ENCODE results near the gene GDAP2. TPM values are rescaled to one million over a fixed set of nuclear protein-coding genes. Genes with fewer than 3 reads are reported as not detected.
"Not testable (repeated sequence)": the region's sequence is repeated elsewhere in the genome, so short reads cannot be mapped to it uniquely, and the experiment has no call there.

Gene GDAP2
- total RNA-seq, 1 donor from 2014 or later: 10.4 TPM

DNA sequence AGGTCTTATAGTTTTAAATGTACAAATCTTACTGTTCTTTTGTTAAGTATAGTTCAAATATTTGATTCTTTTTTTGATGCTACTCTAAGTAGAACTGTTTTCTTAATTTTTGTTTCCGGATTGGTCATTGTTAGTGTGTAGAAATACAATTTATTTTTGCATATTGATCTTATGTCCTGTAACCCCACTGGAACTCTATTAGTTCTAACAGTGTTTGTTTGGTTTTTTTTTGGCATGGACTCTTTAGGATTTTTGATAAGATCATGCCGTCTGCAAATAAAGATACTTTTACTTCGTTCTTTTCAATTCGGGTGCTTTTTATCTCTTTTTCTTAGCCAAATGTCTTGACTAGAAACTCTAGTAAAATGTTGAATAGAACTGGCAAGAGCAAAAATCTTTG is 26.5 kb downstream of the GDAP2 start:
- no peak for DNase-seq (ENCODE audit: low read depth in 2 of 2)

DNA sequence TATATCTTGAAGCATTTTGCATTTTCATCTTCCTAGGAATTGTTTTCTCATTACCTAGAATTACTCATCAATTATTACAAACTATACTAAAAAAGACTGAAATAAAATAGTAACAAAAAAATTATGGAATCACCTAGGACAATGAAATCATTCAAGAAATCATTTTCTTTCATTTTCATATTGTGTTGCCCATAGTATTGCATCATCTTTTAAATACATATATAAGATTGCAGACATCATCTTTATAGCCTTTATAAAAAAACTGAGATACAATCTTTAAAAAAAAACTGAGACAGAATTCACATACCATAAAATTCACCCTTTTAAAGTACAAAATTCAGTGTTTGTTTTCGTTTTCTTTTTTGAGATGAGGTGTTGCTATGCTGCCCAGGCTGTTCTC is 29.6 kb downstream of the GDAP2 start:
- DNase-seq (ENCODE audit: low read depth in 2 of 2): no peak

DNA sequence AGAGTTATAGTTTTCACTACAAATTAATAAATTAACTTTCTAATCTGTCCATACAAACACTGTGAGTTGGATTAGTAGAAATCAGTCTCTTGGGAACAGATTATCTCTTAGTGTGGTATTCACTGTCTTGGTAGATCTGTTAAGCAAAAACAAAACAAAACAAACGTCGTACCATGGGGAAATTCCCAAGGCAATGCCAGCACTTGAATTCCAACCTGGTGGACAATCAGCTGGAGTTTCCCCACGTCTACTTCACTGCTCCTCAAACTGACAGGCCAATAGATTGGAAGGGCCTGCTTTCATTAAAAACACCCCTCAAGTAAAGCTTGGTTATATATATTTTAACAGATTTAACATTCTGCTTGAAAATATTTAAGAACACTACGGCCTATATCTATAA is 31.9 kb downstream of the GDAP2 start:
- peak in 1 of 2 donors; percentile 58 for DNase-seq (ENCODE audit: low read depth in 2 of 2)

DNA sequence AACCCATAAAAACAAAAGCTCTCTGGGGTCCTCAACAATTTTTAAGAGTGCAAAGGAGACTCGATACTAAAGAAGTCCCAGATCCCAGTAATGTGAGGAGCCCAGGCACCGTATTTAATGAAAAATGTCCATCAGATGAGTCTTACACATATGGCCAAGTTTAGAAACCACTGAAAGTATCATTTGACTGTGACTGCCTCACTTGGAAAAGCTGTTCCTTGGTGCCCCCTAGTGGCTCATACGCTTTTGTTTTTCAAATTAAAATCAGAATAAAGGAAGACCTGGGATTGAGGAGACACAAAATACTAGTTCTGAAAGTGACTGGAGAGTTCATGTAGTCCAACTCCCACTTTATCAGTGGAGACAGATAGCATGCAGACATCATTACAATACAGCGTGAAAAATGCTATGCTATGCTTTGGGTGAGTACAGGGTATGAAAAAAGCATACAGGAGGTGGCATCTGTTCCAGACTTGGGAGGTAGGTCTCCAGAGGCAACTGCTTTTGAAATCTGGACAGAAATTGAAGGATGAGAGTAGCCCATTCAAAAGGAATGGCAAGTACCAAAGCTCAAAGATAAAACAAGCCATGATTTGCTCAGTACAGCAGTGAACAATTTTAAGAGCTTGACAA is 33.8 kb downstream of the GDAP2 start:
- peak; percentile 76 to 87 for DNase-seq (ENCODE audit: low read depth in 2 of 2)

DNA sequence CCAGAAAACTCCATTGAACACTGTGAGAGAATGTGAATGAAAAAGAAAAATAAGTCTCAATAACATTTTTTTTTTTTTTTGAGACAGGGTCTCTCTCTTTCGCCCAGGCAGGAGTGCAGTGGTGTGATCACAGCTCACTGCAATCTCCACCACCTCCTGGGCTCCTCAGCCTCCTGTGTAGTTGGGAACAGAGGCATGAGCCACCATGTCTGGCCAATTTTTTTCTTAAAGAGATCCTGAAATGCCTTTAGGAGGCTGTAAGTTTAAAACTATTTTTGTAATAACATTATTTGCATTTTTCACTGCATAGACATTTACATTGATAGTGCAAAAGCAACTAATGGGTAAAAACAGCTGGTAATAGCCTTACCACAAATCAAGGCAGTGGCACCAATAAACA is 35.3 kb downstream of the GDAP2 start:
- no peak for DNase-seq (ENCODE audit: low read depth in 2 of 2)

DNA sequence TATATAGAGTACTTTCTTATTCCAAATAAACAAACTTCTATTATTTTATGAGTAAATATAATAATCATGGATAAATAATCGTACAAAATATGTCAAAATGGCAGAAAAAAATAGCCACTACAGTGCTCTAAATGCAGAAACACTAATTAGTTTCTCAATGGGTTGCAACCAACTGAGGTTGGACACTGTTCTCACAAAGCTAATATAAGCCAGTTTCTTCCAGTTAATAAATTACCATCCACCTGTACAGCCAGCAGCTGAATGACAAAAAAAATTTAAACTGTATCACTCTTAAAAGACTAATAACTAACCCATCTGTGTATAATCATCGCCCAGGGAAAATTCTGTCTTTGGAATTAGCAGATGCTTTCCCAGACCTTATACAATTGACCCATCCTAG is 36.9 kb downstream of the GDAP2 start:
- no peak for DNase-seq (ENCODE audit: low read depth in 2 of 2)

DNA sequence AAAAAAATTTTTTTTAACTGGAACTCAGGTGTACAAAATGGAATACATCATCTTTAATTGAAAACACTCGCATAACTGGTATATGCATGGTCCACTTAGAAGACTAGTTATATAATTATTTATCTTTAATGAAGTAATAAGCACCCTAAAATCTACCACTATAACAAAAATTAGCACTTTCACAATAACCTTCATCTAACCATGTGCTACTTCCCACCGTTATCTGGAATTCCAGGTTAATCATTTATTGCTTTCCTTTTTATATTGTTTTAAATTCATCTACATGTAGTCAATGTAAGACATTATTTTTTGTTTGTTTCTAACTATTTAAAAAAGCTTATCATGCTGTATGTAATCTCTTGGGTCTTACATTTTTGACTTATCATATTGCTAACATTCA is 39.0 kb downstream of the GDAP2 start:
- no peak for DNase-seq (ENCODE audit: low read depth in 2 of 2)

DNA sequence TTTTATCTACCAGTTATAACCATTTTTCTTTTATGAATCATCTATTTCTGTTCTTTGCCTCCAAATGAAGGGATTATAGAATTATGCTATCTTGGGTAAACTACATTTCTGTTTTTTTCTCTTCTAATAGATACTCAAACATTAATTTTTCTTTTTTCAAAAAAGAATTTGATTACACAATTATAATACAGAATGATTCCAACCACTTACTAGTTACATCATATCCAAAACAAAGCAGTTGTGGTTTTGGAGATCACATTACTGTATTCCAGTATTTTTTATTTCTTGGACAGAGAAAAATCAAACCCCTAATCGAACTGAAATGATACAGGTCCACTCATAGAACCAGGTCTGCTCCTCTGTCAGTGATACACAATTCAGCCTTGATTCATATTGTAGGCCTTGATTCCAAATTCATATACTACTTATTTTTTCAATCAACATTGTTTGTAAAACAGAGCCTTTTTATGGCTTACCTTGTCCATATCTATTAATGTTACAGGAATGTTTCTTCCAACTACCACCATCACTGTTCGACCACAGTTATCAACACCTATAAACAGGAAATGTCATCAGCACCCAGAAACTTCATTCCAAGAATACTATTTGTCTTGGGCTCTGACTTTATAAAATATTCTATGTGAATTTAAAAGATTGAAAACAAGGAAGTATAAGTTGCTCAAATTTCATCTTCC is 43.2 kb downstream of the GDAP2 start:
- DNase-seq (ENCODE audit: low read depth in 2 of 2): peak in 1 of 2 donors; percentile 33

DNA sequence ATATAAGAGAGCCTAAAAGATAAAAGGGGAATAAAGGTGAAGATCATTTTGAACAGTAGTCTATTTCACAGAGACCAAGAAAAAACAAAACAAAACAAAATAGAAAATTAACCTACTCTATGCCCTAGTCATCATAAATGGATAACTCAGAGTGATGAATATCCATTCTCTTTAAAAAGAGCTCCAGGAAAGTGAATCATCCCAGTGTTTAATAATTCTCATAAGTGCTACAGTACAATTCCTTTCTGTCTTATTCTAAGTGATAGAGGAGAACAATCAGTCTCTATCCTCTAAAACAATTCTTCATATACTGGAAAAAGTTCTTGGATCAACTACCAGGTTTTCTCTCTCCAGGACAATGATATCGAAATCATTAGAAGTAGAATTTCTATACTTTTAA is 45.8 kb downstream of the GDAP2 start:
- DNase-seq (ENCODE audit: low read depth in 2 of 2): peak in 1 of 2 donors; percentile 6

DNA sequence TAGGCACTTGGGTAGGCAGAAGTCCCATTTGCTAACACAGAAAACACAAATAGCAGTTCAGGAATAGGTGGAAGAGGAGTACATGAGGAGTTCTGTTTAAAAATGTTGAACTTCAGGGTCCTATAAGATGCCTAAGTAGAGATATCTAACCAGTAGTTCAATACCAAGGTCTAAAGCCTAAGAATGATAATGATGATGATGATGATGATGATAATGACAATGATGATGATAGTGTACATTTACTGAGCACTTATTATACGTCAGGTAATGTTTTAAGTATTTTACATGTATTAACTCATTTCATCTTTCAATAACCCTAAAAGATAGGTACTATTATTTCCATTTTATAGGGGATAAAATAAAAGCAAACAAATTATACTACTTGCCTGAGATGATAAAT is 50.1 kb downstream of the GDAP2 start:
- no peak for DNase-seq (ENCODE audit: low read depth in 2 of 2)

DNA sequence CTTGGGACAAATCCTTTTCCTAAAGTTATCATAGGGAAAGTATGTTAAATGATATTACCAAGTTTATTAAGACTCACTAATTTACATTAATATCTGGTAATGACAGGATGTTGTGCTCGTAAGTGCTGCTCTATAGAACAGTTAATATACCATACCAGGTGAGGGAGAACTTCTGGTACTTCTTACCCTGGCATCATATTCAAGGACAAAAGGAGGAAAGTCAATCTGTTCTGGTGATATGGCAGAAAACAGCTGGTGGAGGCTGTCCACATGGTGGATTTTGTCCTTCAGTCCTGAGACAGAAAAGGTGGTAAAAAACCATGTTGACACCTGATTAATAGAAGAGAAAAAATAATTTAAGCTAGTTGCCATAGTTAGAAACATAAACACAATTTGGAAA is 51.6 kb downstream of the GDAP2 start:
- DNase-seq (ENCODE audit: low read depth in 2 of 2): no peak

DNA sequence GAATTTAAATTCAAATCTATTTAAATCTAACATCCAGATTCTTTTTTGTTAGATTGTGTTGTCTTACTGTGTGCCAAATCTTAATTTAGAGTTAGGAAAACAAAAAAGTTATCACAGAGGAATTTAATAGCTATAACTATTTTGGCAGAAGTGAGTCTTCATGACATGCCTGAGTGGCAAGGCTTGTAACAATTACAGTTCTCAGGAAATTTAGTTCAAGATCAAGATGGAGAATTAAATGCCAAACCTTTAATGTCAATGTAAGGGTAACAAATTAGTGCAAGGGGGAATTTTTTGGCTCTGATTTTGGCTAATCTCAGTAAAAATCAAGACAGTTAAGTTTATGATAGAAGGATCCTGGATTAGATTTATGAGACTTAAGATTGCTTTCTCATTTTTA is 58.4 kb downstream of the GDAP2 start:
- DNase-seq (ENCODE audit: low read depth in 2 of 2): no peak

DNA sequence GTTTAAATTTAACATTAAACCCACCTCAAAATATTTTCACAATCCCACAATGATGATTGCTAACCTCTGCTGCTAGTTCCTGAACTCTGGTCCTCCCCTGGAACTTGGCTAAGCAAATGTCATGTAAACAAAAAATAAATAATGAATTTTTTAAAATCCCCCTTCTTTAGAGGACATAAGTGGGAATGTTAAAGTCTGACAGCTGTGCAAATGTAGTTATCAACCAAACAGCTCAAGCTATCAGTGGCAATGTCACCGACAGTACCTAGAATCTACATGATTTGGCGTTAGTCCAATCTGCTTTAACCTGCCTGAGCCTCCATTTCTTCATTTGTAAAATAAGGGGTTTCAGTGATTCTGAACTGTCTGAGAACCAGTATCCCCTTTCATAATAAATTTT is 67.7 kb downstream of the GDAP2 start:
- DNase-seq (ENCODE audit: low read depth in 2 of 2): no peak

DNA sequence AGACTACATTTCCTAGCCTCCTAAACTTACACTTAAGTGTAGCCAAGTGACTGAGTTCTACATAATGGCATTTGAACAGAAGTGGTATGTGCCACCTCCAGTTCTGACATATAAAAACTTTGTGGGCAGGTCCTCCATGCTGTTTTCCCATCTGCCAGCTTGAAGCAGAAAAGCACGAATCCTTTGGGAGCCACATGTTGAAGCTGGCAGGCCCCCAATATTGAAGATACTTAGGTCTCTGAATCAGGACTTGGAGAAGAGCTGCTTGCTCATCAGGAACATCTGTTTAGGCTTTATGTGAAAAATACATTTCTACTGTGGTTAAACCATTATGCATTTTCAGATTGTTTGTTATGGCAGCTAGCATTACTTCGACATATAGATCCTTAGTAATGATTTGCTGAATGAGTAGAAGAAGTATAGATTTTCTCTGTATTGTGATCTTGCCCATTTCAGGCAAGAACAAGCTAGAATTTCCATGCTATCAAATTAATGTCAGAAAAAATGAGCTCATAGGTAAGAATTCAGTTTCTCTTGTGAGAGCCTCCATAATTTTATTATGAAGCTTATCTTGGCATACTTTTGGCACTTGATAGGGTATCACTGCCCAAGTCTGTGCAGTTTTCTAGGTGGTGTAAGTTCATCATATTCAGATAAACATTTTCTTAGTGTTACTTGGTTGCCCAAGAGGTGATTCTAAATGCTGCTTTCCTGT is 68.4 kb downstream of the GDAP2 start:
- no peak for DNase-seq (ENCODE audit: low read depth in 2 of 2)

DNA sequence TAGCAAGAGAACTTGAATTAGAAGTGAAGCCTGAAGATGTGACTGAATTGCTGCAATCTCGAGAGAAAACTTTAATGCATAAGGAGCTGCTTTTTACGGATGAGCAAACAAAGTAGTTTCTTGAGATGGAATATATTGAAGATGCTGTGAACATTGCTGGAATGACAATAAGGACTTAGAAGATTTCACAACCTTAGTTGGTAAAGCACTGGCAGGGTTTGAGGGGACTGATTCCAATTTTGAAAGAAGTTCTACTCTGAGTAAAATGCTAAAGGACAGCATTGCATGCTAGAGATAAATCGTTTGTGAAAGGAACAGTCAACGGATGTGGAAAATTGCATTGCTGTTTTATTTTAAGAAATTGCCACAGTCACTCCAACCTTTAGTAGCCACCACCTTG is 69.5 kb downstream of the GDAP2 start:
- DNase-seq (ENCODE audit: low read depth in 2 of 2): no peak

DNA sequence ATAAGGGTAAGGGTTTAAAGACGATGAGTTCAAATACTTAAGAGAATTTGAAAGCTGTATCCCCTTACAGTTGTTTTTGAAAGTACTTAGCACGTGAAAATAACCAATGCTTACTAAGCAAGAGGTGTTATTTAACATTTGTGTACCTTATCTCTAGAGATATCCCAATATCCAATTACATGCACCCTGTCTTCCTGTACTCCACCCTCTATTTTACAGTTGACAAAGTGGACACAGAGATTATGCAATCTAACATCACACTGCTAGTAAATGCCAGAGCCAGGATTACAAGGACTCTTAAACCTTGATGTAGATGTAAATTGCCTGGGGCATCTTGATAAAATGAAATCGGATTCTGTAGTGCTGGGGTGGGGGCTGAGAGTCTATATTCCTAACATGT is 72.0 kb downstream of the GDAP2 start:
- DNase-seq (ENCODE audit: low read depth in 2 of 2): no peak

DNA sequence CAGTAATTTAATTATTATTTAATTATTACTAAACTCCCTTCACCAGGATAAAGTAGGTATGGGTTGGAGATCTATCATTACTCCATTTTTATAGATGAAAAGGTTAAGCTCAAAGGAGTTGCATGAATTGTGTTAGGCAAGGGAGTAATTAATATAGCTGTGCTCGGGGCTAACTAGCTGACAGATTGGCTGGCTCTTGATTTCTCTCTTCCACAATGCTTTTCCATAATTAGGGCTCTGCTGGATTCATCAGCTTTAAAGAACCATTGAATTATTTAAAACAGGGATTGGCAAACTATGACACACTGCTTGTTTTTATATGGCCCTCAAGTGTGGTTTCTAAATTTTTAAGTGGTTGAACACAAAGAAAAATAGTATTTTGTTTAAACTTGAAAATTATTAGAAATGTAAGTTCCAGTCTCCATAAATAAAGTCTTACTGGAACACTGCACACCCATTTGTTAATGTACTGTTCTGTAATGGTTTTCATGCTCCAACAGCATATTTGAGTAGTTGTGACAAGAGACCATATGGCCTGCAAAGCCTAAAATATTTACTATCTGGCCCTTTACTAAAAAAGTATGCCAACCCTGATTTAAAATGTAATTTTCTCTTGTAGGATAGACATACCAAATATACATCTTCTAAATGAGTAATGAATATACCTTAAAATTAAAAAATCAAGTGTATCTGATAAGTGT is 76.4 kb downstream of the GDAP2 start:
- DNase-seq (ENCODE audit: low read depth in 2 of 2): no peak

DNA sequence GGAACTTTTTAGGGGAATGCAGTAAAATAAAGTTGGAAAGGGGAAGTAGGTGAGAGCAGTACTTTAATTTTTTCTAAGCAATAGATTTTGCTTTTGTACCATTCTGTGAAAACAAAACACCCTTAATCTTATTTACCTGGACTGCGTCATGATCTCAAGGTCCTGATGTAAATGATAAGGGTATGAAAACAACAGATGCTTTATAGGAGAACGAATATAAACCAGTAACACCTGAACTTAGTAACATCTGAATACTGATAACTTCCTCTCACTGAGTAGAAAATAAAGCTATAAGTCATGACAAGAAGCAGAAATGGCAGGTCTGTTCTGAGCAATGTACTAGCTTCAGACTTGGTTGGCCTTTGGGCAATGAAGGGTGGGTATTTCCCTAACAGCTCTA is 77.7 kb downstream of the GDAP2 start:
- DNase-seq (ENCODE audit: low read depth in 2 of 2): no peak

DNA sequence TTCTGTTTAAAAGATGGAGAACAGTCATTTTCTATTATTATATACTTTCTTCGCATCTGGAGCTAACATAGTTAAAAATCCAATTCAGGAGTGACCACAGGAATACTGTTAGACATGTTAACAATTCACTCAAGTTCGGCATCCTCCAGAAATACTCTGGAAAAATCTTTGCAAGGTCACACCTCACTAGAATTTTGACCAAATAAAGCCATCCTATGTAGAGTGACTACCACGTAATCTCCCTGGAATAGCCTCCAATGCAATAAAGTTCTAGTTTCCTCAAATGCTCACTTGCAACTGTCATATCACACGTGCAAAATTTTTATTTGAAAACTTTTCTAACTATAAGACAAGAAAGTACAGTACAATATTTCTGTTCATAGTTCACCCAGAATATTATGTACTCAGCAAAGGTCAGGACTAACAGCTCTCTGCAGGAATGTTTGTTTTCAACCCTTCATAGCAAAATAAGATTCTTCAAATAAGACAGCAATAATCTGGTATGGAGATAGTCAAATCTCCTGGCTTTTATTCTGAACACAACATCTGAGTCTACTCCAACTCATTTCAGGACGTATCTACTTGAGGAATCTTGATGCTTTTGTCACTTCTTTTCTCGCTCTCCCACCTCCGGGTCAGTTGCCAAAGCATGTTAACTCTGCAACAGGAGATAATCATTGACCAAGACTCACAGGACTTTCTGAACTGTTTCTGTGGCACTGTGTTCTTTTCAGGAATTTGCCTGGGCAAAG is 82.6 kb downstream of the GDAP2 start:
- no peak for DNase-seq (ENCODE audit: low read depth in 2 of 2)

DNA sequence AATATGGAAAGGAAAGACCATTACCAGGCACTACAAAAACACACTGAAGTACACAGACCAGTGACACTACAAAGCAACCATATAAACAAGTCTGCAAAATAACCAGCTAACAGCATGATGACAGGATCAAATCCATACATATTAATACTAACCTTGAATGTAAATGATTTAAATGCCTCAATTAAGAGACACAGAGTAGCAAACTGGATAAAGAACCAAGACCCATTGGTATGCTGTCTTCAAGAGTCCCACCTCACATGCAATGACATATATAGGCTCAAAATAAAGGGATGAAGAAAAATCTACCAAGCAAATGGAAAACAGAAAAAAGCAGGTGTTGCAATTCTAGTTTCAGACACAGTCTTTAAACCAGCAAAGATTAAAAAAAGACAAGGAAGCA is 84.9 kb downstream of the GDAP2 start:
- DNase-seq (ENCODE audit: low read depth in 2 of 2): not testable (repeated sequence)

DNA sequence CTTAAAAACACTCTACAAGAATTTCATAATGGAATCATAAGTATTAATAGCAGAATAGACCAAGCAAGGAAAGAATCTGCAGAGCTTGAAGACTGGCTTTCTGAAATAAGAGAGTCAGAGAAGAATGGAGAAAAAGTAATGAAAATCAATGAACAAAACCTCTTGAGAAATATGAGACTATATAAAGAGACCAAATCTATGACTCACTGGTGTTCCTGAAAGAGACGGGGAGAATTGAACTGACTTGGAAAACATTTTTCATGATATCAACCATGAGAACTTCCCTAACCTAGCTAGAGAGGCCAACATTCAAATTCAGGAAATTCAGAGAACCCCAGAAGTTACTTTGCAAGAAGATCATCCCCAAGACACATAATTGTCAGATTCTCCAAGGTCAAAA is 85.6 kb downstream of the GDAP2 start:
- DNase-seq (ENCODE audit: low read depth in 2 of 2): no peak
